Activated CD8-positive, alpha-beta memory T cell treated with anti-CD3 and anti-CD28 coated beads, Interleukin-2, amount 50 U/mL, for 1 hour (primary cell): ENCODE data around the gene RYR1.
"Not testable (repeated sequence)": the region's sequence is repeated elsewhere in the genome, so short reads cannot be mapped to it uniquely, and the experiment has no call there.

Experiments
- DNase-seq: peaks from one replicate; pipeline ENCODE4 v3.0.0-alpha.2; 2020; ENCODE audit errors: extremely low read depth

The RYR1 gene

GRCh38 chr19:38538793-38539528 is 105.5 kb downstream of the RYR1 start:
- no peak for DNase-seq

DNA sequence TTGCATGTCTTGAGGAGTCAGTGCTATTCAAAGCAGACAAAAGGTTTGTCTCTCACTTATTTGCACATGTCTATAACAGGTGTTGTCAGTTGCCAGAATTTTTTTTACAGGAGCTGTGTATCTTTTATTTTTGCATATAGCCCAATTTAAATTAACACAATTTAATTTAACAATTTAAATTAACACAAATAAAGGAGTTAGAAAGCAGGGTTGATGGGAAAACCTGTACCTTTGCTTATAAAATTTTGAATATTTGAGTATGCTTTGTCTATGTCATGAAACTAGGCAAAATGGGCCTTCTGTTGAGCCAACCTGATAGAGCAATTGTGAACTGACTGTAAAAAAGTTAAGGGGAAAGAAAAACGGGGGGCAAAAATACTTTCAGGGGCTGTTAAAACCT is 106.3 kb downstream of the RYR1 start:
- no peak for DNase-seq

DNA sequence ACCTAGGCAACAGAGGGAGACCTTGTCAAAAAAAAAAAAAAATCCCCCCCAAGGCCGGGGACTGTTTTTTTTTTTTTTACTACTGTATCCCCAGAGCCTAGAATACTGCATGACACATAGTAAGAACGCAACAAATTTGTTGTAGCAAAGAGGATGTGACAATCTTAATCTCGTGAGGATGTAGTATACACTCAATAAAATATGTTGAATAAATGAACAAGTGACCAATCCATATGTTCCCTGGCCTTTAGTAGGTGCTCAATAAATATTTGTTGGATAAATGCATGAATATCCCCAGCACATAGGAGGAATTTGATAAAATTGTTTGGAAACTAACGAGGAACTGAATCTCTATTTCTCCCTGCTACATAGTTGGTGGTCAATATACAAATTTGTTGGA is 108.5 kb downstream of the RYR1 start:
- no peak for DNase-seq

- no peak for DNase-seq
Measured at GRCh38 chr19:38543286-38543806, 109.9 kb downstream of the RYR1 start.

- no peak for DNase-seq
Measured at GRCh38 chr19:38543807-38544568, 110.5 kb downstream of the RYR1 start.

- DNase-seq = no peak
Measured at GRCh38 chr19:38544569-38545315, 111.3 kb downstream of the RYR1 start.

GRCh38 chr19:38545596-38545995 is 112.1 kb downstream of the RYR1 start:
- no peak for DNase-seq

GRCh38 chr19:38547421-38547820 is 113.9 kb downstream of the RYR1 start:
- DNase-seq = no peak

GRCh38 chr19:38549061-38549460 is 115.6 kb downstream of the RYR1 start:
- DNase-seq = no peak

- no peak for DNase-seq
Measured at GRCh38 chr19:38549942-38550341, 116.5 kb downstream of the RYR1 start.

DNA sequence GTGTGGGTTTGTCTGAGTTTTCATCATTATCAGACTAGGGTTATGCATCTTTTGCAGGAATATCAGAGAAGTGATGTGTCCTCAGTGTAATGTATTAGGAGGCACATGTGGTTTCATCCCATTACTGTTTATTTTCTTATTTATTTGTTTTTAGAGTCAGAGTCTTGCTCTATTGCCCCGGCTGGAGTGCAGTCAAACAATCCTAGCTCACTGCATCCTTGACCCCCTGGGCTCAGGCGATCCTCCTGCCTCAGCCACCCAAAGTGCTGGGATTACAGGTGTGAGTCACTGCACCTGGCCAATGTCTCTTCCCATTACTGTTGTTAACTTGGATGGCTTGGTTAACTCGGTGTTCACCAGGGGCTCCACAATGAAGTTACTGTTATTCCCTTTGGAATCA is 116.9 kb downstream of the RYR1 start:
- DNase-seq = no peak

- DNase-seq = no peak
Measured at GRCh38 chr19:38551450-38551813, 117.9 kb downstream of the RYR1 start.

- not testable (repeated sequence) for DNase-seq
Measured at GRCh38 chr19:38553239-38553638, 119.7 kb downstream of the RYR1 start.

DNA sequence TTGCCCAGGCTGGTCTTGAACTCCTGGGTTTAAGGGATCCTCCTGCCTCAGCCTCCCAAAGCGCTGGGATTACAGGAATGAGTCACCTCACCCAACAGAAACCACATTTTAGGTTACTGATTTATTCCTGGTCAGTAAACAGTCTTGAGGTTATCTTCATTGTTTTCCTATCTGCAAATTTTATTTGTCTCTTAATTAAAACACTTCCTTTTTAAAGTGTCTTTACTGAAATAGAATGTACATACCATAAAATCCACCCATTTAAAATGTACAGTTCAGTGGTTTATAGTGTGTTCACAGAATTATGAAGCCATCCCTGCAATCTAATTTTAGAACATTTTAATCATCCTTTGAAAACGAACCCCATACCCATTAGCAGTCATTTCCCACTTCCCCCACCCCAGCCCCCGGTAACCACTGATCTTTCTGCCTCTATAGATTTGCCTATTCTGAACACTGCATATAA is 121.2 kb downstream of the RYR1 start:
- no peak for DNase-seq

- no peak for DNase-seq
Measured at GRCh38 chr19:38555200-38555599, 121.7 kb downstream of the RYR1 start.

DNA sequence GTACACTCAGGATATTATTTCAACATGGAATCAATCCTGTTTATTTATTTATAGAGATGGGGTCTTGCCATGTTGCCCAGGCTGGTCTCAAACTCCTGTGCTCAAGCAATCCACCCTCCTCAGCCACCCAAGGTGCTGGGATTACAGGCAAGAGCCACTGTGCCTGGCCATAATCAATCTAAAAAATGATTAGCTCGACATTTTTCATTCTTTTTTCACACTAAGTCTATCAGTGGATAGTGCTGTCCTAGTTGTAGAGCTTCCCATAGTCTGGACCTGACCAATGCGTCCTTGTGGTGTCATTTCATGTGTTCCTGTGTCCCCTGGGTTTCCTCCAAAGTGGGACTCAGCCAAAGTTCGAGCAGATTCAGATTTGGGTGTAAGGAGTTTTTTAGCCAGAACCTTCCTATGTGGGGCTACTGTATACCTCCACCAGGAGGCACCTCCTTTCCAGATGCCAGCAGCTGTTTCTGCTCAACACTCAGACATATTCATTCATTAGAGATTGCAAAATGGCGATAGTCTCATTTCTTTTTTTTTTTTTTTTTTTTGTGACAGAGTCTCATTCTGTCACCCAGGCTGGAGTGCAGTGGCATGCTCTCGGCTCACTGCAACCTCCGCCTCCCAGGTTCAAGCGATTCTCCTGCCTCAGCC is 123.2 kb downstream of the RYR1 start:
- DNase-seq = no peak

- no peak for DNase-seq
Measured at GRCh38 chr19:38557205-38557799, 123.8 kb downstream of the RYR1 start.

- not testable (repeated sequence) for DNase-seq
Measured at GRCh38 chr19:38558933-38559332, 125.4 kb downstream of the RYR1 start.

GRCh38 chr19:38559428-38560401 is 126.2 kb downstream of the RYR1 start:
- DNase-seq = no peak

DNA sequence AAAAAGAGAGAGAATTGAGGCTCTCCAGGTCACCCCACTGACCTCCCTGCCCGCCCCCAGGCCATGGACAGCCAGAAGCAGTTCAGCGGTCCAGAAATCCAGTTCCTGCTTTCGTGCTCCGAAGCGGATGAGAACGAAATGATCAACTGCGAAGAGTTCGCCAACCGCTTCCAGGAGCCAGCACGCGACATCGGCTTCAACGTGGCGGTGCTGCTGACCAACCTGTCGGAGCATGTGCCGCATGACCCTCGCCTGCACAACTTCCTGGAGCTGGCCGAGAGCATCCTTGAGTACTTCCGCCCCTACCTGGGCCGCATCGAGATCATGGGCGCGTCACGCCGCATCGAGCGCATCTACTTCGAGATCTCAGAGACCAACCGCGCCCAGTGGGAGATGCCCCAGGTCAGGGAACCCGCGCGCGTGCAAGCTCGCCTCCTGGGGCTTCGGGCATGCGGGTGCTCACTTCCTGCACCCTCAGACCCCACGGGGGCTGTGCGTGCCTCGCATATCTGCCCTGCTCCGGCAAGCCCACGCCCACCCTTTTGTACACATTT is 127.6 kb downstream of the RYR1 start:
- DNase-seq = no peak
